NCI-H748 (cell line): ENCODE data around the gene RNF32.
A peak's percentile ranks its signal among the peaks of the same experiment; 100 is the strongest.
"Not testable (repeated sequence)": the region's sequence is repeated elsewhere in the genome, so short reads cannot be mapped to it uniquely, and the experiment has no call there.

ENCODE experiments used
- DNase-seq: peaks from one replicate; lab custom pipeline; 2025; ENCODE audit not compliant: unreplicated experiment; lab: John Stamatoyannopoulos, UW

Gene RNF32

GRCh38 chr7:156614434-156615264, 25.9 kb upstream of the RNF32 start:
- peak; percentile 45 for DNase-seq

DNA sequence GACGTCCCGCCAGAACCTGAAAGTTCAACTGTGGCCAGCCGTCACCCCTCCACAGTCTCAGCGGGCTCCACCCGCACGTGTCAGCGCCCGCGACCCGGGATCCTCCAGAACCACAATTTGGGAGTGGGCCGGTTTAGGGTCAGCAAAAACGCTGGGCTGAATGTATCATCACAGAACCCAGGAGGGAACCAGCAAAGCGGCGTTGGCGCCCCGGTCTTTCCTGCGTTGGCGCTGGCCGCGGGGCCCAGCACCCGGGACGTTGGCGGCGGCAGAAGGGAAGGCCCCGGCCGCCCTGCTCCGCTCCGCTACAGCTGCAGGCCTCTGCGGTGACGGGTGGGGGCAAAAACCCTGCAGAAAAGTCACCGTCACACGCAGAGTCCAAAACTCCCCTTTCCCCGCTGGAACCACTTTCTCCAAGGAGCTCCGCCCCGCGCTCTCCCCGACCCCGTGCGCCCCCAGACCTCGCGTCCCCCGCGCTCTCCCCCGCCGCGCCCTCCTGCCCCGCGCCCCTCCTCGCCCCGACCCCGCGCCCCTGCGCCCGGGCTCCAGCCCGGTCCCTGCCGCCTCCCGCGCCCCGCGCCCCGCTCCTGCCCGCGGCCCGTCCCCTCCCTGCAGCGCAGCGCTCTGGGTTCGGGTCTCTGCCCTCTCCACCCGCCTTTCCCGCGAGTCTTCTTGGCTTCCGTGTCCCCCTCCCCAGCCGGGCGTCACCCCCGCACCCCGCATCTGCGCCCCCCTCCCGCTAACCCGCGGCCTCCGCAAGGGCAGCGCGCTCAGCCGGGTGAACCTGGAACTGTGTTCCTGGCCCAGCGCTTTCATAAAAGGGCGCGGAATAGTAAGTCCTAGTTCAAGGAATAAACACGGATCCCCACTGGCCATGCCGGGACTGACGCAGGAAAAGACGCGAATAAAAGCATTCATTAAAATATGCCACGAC, 24.0 kb upstream of the RNF32 start:
- no peak for DNase-seq

GRCh38 chr7:156617215-156617614, 23.4 kb upstream of the RNF32 start:
- no peak for DNase-seq

GRCh38 chr7:156618078-156618779, 22.3 kb upstream of the RNF32 start:
- no peak for DNase-seq

GRCh38 chr7:156618780-156619367, 21.7 kb upstream of the RNF32 start:
- DNase-seq: no peak

GRCh38 chr7:156619488-156620290, 20.9 kb upstream of the RNF32 start:
- DNase-seq: not testable (repeated sequence)

- no peak for DNase-seq
These were observed 20.3 kb upstream of the RNF32 start for GRCh38 chr7:156620291-156620675.

GRCh38 chr7:156621652-156622051, 18.9 kb upstream of the RNF32 start:
- DNase-seq: no peak

DNA sequence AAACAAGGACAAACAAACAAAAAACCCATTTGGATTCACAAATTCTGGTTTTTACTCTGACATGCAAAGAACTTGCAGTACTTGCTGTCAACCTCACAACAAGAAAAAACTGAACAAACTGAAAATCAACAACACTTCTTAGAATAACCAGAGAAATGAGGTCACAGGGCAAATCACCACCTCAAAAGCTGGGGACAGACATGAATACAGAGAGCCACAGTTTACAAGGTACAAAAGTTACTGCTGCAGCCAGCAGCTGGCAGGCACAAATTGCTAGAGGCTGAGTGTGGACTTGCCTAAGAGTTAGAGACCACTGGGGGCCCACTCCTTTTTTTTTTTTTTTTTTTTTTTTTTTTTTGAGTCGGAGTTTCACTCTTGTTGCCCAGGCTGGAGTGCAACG, 15.0 kb upstream of the RNF32 start:
- DNase-seq: no peak

DNA sequence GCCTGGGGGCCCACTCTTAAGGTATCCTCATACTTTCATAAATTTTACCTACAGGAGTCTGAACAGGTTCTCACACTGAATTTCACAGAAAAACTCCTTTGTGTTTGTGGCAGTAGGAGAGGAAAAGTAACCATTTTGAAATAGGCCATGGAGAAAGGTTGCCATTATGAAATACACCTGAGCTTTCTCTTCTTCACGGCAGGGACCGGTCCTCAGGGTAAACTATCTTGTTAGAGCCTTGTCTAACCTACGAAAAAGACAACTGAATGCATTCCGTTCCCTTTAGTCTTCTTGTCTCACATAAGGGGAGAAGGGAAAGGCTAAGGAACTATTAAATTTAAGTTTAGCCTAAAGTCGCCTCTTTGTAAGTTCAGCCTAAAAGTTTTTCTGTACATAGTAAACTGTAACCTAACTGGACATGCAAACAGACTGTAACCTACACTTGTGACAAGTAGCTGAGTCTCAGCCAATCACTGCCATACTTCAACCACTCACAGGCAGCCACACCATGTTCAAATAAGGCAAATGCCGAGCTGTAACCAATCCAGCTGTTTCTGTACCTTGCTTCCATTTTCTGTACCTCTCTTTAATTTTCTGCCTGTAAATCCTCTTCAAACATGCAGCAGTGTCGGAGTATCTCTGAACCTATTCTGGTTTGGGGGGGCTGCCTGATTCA, 14.2 kb upstream of the RNF32 start:
- DNase-seq: no peak

DNA sequence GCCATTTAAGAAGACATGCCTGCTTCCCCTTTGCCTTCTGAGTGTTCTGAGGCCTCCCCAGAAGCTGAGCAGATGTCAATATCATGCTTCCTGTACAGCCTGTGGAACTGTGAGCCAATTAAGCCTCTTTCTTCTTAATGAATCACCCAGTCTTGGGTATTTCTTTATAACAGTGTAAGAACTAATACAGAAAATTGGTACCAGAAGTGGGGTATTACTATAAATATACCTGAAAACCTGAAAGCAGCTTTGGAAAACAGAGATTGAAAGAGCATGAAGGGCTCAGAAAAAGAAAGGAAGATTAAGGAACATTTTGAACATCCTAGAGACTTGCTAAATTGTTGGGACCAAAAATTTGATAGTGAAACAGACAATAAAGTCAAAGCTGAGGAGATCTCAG, 12.0 kb upstream of the RNF32 start:
- no peak for DNase-seq

DNA sequence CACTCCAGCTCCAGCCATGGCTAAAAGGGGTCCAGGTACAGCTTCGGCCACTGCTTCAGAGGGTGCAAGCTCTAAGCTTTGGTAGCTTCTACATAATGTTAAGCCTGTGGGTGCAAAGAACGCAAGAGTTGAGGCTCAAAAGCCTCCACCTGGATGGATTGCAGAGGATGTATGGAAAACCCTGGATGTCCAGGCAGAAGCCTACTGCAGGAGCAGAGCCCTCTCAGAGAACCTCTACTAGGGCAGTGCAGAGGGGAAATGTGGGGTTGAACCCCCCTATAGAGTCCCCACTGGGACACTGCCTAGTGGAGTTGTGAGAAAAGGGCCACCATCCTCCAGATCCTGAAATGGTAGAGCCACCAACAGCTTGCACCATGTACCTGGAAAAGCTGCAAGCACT, 10.7 kb upstream of the RNF32 start:
- DNase-seq: no peak

GRCh38 chr7:156634117-156634516, 6.5 kb upstream of the RNF32 start:
- DNase-seq: no peak

DNA sequence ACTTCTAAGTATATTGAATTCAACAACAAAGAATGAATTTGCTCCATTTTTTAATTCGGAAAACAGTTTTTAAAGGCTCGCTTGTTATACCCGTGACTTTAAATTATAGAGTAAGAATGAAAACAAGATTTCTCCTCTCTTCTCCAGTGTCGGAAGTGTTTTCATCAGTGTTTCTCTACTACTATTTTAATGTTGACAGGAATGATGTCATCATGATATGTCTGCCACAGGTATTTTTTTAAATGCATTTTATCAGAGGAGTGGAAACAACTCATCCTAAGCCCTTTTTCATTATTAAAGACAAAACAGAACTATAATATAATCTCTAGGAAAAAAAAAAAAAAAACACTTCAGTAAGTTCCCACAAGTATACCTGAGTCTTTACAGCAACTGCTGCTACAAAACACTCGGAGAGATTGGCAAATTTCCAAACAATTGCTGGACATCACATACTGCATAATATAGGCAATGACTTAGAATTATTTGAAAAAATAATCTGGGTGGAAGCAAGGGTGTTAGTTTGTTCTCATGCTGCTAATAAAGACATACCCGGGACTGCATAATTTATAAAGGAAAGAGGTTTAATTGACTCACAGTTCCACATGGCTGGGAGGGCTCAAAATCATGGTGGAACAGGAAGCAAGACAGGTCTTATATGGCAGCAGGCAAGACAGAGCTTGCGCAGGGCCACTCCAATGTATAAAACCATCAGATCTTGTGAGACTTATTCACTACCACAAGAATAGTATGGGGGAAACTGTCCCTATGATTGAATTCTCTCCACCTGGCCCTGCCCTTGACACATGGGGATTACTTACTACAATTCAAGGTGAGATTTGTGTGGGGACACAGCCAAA, 4.8 kb upstream of the RNF32 start:
- peak; percentile 27 for DNase-seq

GRCh38 chr7:156637093-156637492, 3.5 kb upstream of the RNF32 start:
- not testable (repeated sequence) for DNase-seq

DNA sequence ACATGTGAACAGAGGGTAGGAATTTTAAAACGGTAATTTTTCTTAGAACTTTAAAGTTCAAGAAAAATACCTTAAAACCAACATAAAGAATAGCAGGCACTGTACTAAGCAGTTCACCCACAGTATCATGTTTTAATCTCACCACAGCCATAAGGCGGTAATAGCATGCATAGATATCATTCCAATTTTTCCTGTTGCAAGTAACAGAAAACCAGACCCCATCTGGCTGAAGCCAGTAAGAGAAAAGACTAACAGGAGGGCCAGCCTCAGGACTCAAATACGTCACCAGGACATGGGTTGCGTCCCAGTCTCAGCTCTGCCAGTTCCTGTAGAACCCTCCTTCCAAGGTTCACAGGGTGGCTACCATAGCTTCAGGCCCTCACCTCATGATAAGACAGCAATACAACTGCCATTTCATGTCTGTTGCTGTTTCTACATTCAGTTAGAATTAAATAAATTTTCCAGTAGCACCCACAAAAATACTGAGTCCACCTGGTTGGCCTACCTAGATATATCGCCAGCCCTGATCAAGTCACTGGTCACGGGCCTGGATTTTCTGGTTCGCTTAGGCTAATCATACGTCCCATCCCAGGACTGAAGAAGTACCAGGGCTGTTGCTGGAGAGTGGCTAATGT, 2.0 kb upstream of the RNF32 start:
- peak; percentile 11 for DNase-seq

DNA sequence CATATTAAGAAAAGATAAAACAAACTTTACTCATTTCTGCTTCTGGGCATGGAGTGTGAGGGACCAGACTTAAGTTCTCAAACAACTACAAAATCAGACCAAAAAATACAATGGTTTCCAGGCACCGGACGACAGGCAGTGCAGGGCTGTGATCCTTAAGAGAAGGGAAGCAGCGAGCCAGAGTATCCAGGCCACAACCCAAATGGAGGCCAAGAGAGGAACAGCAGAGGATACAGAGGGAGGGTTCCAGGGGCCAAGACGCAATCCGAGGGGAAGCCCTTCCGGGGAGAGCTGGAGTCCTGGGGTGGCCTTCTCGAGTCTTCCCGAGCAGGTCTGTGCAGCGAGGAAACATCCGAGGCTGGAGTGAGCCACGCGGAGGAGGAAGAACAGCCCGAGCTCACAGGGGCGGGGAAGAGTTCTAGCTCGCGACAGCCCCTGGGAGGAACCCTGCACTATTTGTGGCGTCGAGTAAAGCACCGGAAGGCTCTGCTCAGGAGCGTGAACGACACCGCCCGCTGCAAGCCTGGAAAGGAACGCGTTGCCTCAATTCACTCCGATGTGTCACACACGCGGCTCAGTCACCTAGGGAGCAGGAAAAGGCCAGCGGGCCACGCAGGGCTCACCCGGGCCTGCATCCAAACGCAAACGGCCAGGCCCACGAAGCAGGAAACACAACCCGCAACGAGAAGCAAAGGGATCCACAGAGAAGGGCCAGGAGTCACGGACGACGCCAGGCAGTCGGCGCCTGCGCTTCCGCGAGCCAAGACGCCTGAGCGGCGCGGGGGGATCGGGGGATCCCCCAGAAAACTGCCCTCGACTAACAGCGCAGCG, 933 bp upstream of the RNF32 start:
- DNase-seq: peak; percentile 49
